DOHH2 (cell line): ENCODE data around the gene ZDHHC18.
"Not testable (repeated sequence)": the region's sequence is repeated elsewhere in the genome, so short reads cannot be mapped to it uniquely, and the experiment has no call there.

Experiments used
- H3F3A ChIP-seq: fragments of 200-600 bp; sonication (generic), shearing (Covaris generic); 2 replicates; pipeline ENCODE4 v1.6.0; 2016; ENCODE audit warnings: antibody characterized with exemption, mild to moderate bottlenecking; ENCODE audit not compliant: control insufficient read depth, insufficient read depth
- H3K27ac ChIP-seq: fragments of 200-600 bp; sonication (generic); 2 replicates; pipeline ENCODE4 v1.5.1; 2014; ENCODE audit warnings: low read depth, mild to moderate bottlenecking, low read length, moderate library complexity
- H3K27me3 ChIP-seq: fragments of 200-600 bp; sonication (generic); 2 replicates; pipeline ENCODE4 v1.6.1; 2014; ENCODE audit warnings: mild to moderate bottlenecking, low read length, mixed read lengths; ENCODE audit not compliant: control insufficient read depth
- H3K36me3 ChIP-seq: fragments of 200-600 bp; sonication (generic); 2 replicates; pipeline ENCODE4 v1.6.1; 2014; ENCODE audit warnings: mild to moderate bottlenecking, low read length, moderate library complexity, mixed read lengths; ENCODE audit not compliant: control insufficient read depth
- H3K4me1 ChIP-seq: fragments of 200-600 bp; sonication (generic); 2 replicates; pipeline ENCODE4 v1.6.1; 2014; ENCODE audit warnings: mild to moderate bottlenecking, low read length, mixed read lengths; ENCODE audit not compliant: control insufficient read depth
- H3K4me2 ChIP-seq: fragments of 200-600 bp; sonication (generic); 2 replicates; pipeline ENCODE4 v1.6.0; 2014; ENCODE audit warnings: mild to moderate bottlenecking, low read length, moderate library complexity
- H3K4me3 ChIP-seq: fragments of 200-600 bp; sonication (generic); 2 replicates; pipeline ENCODE4 v1.5.1; 2014; ENCODE audit warnings: mild to moderate bottlenecking, low read length, mixed read lengths
- H3K79me2 ChIP-seq: fragments of 200-600 bp; sonication (generic); 2 replicates; pipeline ENCODE4 v1.6.1; 2014; ENCODE audit warnings: mild to moderate bottlenecking, low read length, mixed read lengths; ENCODE audit not compliant: control insufficient read depth
- H3K9me2 ChIP-seq: fragments of 200-600 bp; sonication (generic); replicated peaks from 2 replicates; pipeline ENCODE4 v1.6.1; 2014; ENCODE audit warnings: mild to moderate bottlenecking, low read length, mixed read lengths; ENCODE audit not compliant: control insufficient read depth
- H3K9me3 ChIP-seq: fragments of 200-600 bp; sonication (generic); 2 replicates; pipeline ENCODE4 v1.6.1; 2014; ENCODE audit warnings: antibody characterized with exemption, low read length, mixed read lengths; ENCODE audit not compliant: control insufficient read depth, insufficient read depth
- H4K20me1 ChIP-seq: fragments of 200-600 bp; sonication (generic); 2 replicates; pipeline ENCODE4 v1.6.0; 2014; ENCODE audit warnings: low read depth, mild to moderate bottlenecking, antibody characterized with exemption, low read length, moderate library complexity; ENCODE audit not compliant: control insufficient read depth, insufficient read depth
- CTCF ChIP-seq: fragments of 200-600 bp; sonication (generic); IDR thresholded peaks from one replicate; pipeline ENCODE4 v1.5.1; 2014; ENCODE audit warnings: antibody characterized with exemption, mild to moderate bottlenecking, low read depth, low read length; ENCODE audit not compliant: poor library complexity, severe bottlenecking
- EZH2phosphoT487 ChIP-seq: fragments of 200-600 bp; sonication (generic); IDR thresholded peaks from 2 replicates; pipeline ENCODE4 v1.6.1; 2017; ENCODE audit warnings: borderline replicate concordance, mild to moderate bottlenecking, antibody characterized with exemption, low read length, moderate library complexity, mixed read lengths

Gene ZDHHC18

GRCh38 chr1:26863685-26864077 is 37.2 kb downstream of the ZDHHC18 start:
- Histone ChIP-seq H3K9me3 (no peaks in the 10 kb centered on the region), H3K4me1 (peaks cover 44% of the 10 kb centered on the region), H3K4me3 (peak overlapping the region; percentile 96), H3K4me2 (peak overlapping the region; percentile 86), H3F3A (peaks cover 16% of the 10 kb centered on the region), H3K27ac (peak overlapping the region; percentile 99), H3K27me3 (no peaks in the 10 kb centered on the region), H4K20me1 (no peaks in the 10 kb centered on the region), H3K79me2 (peaks cover 2% of the 10 kb centered on the region; the same call in 1 of the 2 replicates), H3K9me2 (no peaks in the 10 kb centered on the region), H3K36me3 (peaks cover 9% of the 10 kb centered on the region)
- TF ChIP-seq EZH2phosphoT487 (no peak), CTCF (no peak)

- Histone ChIP-seq H4K20me1 (no peaks in the 10 kb centered on the region), H3K4me1 (peaks cover 44% of the 10 kb centered on the region), H3K27ac (peak overlapping the region; percentile 99), H3K4me2 (peak overlapping the region; percentile 99), H3K9me3 (no peaks in the 10 kb centered on the region), H3K79me2 (peaks cover 2% of the 10 kb centered on the region; the same call in 1 of the 2 replicates), H3K36me3 (peaks cover 9% of the 10 kb centered on the region), H3F3A (peaks cover 16% of the 10 kb centered on the region), H3K9me2 (no peaks in the 10 kb centered on the region), H3K27me3 (no peaks in the 10 kb centered on the region), H3K4me3 (peak overlapping the region; percentile 96)
- no peak for TF ChIP-seq EZH2phosphoT487
- TF ChIP-seq CTCF = peak; percentile 25
Observed at GRCh38 chr1:26864610-26865480, 38.4 kb downstream of the ZDHHC18 start.

GRCh38 chr1:26873097-26873496 is 46.6 kb downstream of the ZDHHC18 start:
- peaks cover 14% of the 10 kb centered on the region for H3K36me3 ChIP-seq
- H3K79me2 ChIP-seq, H3K27me3 ChIP-seq, H3K27ac ChIP-seq, H3K4me3 ChIP-seq, H3K4me1 ChIP-seq, H3F3A ChIP-seq, H4K20me1 ChIP-seq, H3K9me2 ChIP-seq, H3K9me3 ChIP-seq, H3K4me2 ChIP-seq: not testable (repeated sequence)

- Histone ChIP-seq H3K9me3 (no peaks in the 10 kb centered on the region), H3K9me2 (no peaks in the 10 kb centered on the region), H3K27ac (no peak overlapping the region), H3F3A (peaks cover 7% of the 10 kb centered on the region; the same call in 1 of the 2 replicates), H3K4me1 (peaks cover 5% of the 10 kb centered on the region), H3K36me3 (peaks cover 26% of the 10 kb centered on the region), H3K4me2 (no peak overlapping the region), H3K27me3 (no peaks in the 10 kb centered on the region), H3K79me2 (no peaks in the 10 kb centered on the region), H3K4me3 (no peak overlapping the region), H4K20me1 (no peaks in the 10 kb centered on the region)
- TF ChIP-seq CTCF = no peak
Observed at GRCh38 chr1:26874896-26875295, 48.4 kb downstream of the ZDHHC18 start.
